Neural progenitor cell (in vitro differentiated cells): ENCODE results near the gene TTPAL.

Experiments
- EZH2 ChIP-seq: fragments of 200-600 bp; sonication (generic); IDR thresholded peaks from 2 replicates; pipeline ENCODE4 v1.6.1; 2017; ENCODE audit warnings: antibody characterized with exemption, mild to moderate bottlenecking, moderate library complexity
- TF ChIP-seq, protein P1 (sequence below): fragments of 200-600 bp; sonication (generic); IDR thresholded peaks from 2 replicates; pipeline ENCODE4 v1.5.1; 2017; ENCODE audit warnings: antibody characterized with exemption, mild to moderate bottlenecking

DNA sequence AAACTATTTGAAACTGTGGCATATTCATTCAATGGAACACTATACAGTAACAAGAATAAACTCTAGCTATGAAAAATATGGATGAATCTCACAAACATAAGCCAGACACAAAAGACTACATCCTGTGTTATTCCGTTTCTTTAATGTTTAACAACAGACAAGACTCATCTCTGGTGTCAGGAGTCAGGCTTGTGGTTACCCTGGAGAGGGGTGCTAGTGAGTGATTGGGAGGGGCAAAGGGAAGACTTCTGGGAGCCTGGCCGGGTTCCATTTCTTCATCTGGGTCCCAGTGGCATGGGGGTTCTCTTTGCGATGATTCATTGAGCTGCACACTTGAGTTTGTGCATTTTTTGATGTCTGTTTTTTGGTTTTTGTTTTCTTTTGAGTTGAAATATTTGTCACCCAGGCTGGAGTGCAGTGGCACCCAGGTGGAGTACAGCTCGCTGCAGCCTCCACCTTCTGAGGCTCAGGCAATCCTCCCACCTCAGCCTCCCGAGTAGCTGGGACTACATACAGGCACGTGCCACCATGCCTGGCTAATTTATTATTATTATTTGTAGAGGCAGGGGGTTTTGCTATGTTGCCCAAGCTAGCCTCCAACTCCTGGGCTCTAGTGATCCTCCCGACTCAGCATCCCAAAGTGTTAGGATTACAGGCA lies 21.2 kb upstream of the TTPAL start:
- TF ChIP-seq, protein P1, sequence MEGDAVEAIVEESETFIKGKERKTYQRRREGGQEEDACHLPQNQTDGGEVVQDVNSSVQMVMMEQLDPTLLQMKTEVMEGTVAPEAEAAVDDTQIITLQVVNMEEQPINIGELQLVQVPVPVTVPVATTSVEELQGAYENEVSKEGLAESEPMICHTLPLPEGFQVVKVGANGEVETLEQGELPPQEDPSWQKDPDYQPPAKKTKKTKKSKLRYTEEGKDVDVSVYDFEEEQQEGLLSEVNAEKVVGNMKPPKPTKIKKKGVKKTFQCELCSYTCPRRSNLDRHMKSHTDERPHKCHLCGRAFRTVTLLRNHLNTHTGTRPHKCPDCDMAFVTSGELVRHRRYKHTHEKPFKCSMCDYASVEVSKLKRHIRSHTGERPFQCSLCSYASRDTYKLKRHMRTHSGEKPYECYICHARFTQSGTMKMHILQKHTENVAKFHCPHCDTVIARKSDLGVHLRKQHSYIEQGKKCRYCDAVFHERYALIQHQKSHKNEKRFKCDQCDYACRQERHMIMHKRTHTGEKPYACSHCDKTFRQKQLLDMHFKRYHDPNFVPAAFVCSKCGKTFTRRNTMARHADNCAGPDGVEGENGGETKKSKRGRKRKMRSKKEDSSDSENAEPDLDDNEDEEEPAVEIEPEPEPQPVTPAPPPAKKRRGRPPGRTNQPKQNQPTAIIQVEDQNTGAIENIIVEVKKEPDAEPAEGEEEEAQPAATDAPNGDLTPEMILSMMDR = no peak
- no peak for TF ChIP-seq EZH2
